ENCODE measurements around the gene BRD1.

The BRD1 gene

DNA sequence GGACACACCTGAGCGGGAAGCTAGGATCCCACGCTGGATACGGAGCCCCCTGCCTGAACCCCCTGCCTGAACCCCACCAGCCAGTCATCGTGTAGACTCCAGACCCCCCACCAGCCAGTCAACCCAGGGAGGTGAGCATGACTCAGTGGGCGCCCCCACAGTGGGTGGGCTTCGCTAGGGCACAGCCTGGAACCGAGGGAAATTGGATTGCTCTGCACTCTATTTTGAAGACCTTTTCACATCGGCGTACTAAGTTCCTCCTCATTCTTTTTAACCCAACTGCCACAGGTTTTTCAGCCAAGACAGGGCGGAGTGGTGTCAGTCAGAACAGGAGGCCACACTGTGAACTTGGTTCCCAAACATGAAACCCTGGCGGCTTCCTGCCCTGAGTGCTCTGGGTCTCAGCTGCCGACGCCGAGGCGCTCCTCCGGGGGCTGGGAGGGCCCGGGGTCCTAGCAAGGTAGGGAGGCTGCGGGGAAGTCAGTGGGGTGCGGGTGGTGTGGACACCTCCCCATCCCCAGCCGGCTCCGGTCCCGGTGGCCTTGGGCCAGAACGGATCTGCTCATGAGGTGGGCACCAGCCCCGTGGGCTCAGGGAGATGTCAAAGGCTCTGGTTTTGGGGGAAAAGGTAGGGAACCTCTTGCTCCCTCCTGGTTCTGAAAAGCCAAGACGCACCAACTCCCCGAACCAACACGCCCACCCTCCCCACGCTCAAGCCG lies 57.0 kb downstream of the BRD1 start:
- no peak for DNase-seq (ENCODE audit: extremely low spot score)
- no peak for TF ChIP-seq LEF1 (IDR thresholded peaks at IDR 0.05; ENCODE audit: borderline replicate concordance)
- no peak for TF ChIP-seq ZNF384 (IDR thresholded peaks at IDR 0.05)
- TF ChIP-seq SUZ12 (IDR thresholded peaks at IDR 0.05), result no peak
- no peak for TF ChIP-seq FOXK2 (IDR thresholded peaks at IDR 0.05)
- TF ChIP-seq FOXA1 (IDR thresholded peaks at IDR 0.05), result no peak
- TF ChIP-seq, protein P1, sequence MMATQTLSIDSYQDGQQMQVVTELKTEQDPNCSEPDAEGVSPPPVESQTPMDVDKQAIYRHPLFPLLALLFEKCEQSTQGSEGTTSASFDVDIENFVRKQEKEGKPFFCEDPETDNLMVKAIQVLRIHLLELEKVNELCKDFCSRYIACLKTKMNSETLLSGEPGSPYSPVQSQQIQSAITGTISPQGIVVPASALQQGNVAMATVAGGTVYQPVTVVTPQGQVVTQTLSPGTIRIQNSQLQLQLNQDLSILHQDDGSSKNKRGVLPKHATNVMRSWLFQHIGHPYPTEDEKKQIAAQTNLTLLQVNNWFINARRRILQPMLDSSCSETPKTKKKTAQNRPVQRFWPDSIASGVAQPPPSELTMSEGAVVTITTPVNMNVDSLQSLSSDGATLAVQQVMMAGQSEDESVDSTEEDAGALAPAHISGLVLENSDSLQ (IDR thresholded peaks at IDR 0.05), result no peak
- TF ChIP-seq SP1 (IDR thresholded peaks at IDR 0.05), result no peak
- TF ChIP-seq TARDBP (IDR thresholded peaks at IDR 0.05), result no peak
- no peak for TF ChIP-seq ARNT (IDR thresholded peaks at IDR 0.05)
- TF ChIP-seq FOXM1 (IDR thresholded peaks at IDR 0.05; ENCODE audit: borderline replicate concordance), result no peak
- TF ChIP-seq NFRKB (IDR thresholded peaks at IDR 0.05), result no peak
- TF ChIP-seq ELF4 (IDR thresholded peaks at IDR 0.05), result no peak
- no peak for TF ChIP-seq L3MBTL2 (conservative IDR thresholded peaks at IDR 0.05)
- TF ChIP-seq CTBP1 (IDR thresholded peaks at IDR 0.05; ENCODE audit: borderline replicate concordance), result no peak
- TF ChIP-seq HDGF (IDR thresholded peaks at IDR 0.05; ENCODE audit: borderline replicate concordance), result no peak
- TF ChIP-seq BHLHE40 (IDR thresholded peaks at IDR 0.05; ENCODE audit: borderline replicate concordance), result no peak
- ChIA-PET CTCF (no interaction called here), POLR2A (no interaction called here)

DNA sequence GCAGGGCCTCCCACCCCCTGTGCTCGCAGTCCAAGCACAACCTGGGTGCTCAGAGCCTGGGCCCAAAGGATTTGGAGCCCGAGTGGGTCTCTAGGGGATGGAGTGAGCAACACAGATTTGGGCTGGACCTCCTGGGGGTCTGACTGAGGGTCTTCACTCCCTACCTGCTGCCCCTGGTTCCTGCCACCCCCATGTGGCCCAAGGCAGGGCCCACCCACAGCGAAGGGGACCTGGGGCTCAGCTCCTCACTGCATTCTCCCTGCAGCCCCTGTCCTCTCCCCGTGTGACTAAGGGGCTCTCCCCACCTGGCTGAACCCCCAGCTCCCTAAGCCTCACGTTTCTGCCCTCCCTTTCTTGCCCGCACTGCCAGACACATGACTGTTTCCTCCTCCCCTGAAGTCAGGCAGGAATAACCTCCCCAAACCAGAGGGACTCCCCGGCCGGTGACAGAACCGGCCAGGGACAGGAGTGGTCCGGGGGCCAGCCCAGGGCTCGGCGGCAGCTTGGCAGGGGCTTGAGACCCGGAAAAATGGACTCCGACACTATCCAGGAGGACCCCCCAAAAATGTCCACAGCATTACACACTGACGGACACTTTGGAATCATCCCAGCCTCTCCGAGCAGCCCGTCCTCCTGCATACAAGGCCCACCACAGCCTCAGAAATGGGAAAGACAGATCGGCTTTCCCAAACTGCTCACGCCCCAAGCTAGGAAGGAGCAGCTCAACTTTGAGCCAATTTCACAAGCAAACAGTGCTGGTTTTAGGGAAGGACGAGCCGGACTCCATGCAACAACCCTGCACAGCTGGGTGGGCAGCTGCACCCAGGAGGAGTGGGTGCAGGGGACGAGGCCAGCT lies 57.8 kb downstream of the BRD1 start:
- no peak for TF ChIP-seq SUZ12 (IDR thresholded peaks at IDR 0.05)
- TF ChIP-seq FOXA1 (IDR thresholded peaks at IDR 0.05), result no peak
- TF ChIP-seq LEF1 (IDR thresholded peaks at IDR 0.05; ENCODE audit: borderline replicate concordance), result no peak
- no peak for TF ChIP-seq FOXK2 (IDR thresholded peaks at IDR 0.05)
- no peak for TF ChIP-seq ZNF384 (IDR thresholded peaks at IDR 0.05)
- no peak for TF ChIP-seq ELF4 (IDR thresholded peaks at IDR 0.05)
- no peak for TF ChIP-seq L3MBTL2 (conservative IDR thresholded peaks at IDR 0.05)
- no peak for TF ChIP-seq TARDBP (IDR thresholded peaks at IDR 0.05)
- ChIA-PET POLR2A (no interaction called here), CTCF (no interaction called here)
- DNase-seq (ENCODE audit: extremely low spot score), result no peak

DNA sequence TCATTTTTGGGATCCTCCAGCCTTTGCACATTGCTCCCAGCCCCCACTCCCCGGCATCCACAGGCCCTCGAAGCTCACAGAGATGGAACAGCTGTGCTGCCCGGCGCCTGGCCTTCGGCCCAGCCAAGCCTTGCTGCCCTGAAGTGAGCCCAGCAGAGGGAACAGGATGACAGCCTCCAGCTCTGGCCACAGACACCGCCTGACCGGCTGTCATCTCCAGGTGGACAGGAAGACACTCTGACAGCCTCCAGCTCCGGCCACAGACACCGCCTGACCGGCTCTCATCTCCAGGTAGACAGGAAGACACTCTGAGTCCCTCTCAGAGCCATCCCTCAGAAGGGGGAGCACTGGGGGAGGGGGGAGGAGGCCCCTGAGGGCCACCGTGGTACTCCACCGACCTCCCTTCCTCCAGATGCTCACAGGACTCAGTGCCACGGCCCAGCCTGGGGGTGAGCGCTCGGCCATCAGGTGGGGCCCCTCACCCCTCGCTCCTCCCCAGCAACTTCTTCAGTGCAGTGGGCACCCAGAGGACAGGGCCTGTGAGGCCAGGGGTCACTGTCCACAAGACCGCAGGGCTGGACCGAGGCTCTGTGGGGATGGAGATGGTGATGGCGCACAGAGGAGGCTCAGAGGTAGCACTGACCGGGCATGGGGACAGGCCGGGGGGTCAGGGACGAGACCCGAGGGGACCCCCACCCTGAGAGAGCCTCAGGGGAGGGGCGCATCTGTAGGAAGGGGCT lies 58.6 kb downstream of the BRD1 start:
- ChIA-PET CTCF (no interaction called here), POLR2A (interaction anchor here (0.7 kb wide), 1 partner anchor 481 kb away, joined by 3 read pairs; no protein-coding TSS in a partner anchor)
- TF ChIP-seq SUZ12 (IDR thresholded peaks at IDR 0.05) (no peak), FOXA1 (IDR thresholded peaks at IDR 0.05) (no peak), ARNT (IDR thresholded peaks at IDR 0.05) (no peak), ELF4 (IDR thresholded peaks at IDR 0.05) (no peak), FOXK2 (IDR thresholded peaks at IDR 0.05) (no peak), NFRKB (IDR thresholded peaks at IDR 0.05) (no peak), FOXM1 (IDR thresholded peaks at IDR 0.05; ENCODE audit: borderline replicate concordance) (no peak), CTBP1 (IDR thresholded peaks at IDR 0.05; ENCODE audit: borderline replicate concordance) (no peak), LEF1 (IDR thresholded peaks at IDR 0.05; ENCODE audit: borderline replicate concordance) (no peak), TARDBP (IDR thresholded peaks at IDR 0.05) (no peak), L3MBTL2 (conservative IDR thresholded peaks at IDR 0.05) (no peak), ZNF384 (IDR thresholded peaks at IDR 0.05) (no peak), SP1 (IDR thresholded peaks at IDR 0.05) (no peak)
- DNase-seq (ENCODE audit: extremely low spot score), result no peak

DNA sequence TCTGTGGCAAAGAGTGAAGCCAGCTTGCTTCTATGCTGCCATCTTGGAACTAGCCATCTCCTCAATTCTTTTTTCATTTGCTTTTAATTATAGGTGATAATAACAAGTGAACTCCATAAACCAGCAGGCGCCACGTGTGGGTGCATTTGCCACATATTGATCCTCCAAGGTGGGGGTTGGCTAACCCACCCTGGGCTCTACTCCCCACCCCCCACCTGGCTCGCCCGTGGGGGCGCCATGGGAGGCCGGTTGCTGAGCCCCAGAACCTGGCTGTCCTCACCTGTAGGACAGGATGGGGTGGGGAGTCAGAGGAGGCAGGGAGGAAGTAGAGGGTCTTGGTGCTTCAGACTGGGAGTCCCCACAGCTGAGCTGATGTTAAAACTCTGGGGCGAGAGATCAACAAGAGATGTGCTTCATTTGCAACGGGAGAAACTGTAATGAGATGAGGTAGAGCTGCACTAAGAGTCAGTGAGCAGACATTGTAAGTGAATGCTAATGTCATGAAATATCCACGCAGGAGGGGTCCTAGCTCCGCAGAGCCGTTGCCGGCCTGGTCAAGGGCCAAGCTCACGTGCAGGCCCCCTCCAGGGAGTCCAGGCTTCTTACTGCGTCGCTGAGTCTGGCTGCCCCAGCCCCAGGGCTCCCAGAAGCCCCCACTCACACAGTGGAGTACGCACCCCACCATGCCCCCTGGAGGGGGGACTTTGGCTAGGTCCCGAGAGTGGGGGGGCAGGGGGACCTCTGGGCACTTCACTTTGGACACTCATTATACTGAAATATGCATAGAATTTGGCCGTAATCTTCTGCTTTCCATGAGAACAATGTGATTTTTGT lies 59.4 kb downstream of the BRD1 start:
- TF ChIP-seq ARNT (IDR thresholded peaks at IDR 0.05) (no peak), BHLHE40 (IDR thresholded peaks at IDR 0.05; ENCODE audit: borderline replicate concordance) (no peak), FOXM1 (IDR thresholded peaks at IDR 0.05; ENCODE audit: borderline replicate concordance) (no peak), CTBP1 (IDR thresholded peaks at IDR 0.05; ENCODE audit: borderline replicate concordance) (no peak), L3MBTL2 (conservative IDR thresholded peaks at IDR 0.05) (no peak), SUZ12 (IDR thresholded peaks at IDR 0.05) (no peak), HDGF (IDR thresholded peaks at IDR 0.05; ENCODE audit: borderline replicate concordance) (no peak), SP1 (IDR thresholded peaks at IDR 0.05) (no peak), TARDBP (IDR thresholded peaks at IDR 0.05) (no peak), FOXK2 (IDR thresholded peaks at IDR 0.05) (no peak), LEF1 (IDR thresholded peaks at IDR 0.05; ENCODE audit: borderline replicate concordance) (no peak), NFRKB (IDR thresholded peaks at IDR 0.05) (no peak)
- TF ChIP-seq, protein P1 (IDR thresholded peaks at IDR 0.05), result no peak
- ChIA-PET POLR2A (no interaction called here), CTCF (interaction anchor here (0.6 to 0.9 kb wide), 2 partner anchors 19 to 92 kb away, joined by 3 to 4 read pairs; no protein-coding TSS in a partner anchor)
- DNase-seq (ENCODE audit: extremely low spot score), result no peak
